Stimulated activated CD8-positive, alpha-beta memory T cell treated with anti-CD3 and anti-CD28 coated beads, Interleukin-4, amount 100 ng/mL, for 48 hours (primary cell): ENCODE data around the gene ARHGAP15.

Experiments used
- DNase-seq: peaks from one replicate; pipeline ENCODE4 v3.0.0-alpha.2; 2020

The ARHGAP15 gene

DNA sequence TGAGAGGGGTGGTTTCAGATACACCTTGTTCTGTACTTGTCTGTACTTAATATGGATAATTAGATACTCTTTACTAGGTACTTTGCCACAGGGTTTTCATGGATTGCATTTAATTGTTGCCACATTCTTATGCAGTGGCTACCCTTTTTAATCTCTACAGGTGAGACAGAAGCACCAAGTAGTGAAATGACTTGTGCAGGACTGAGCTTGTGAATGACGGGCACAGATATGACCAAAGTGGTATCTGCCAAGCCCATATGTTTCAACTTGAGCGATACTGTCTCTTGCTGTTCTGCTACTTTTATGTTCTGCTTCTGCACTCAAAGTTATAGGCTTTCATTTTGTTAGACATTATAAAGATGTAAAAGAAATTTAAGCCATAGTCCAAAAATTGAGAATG lies 288.2 kb downstream of the ARHGAP15 start:
- DNase-seq = no peak

- DNase-seq = no peak
Observed at GRCh38 chr2:143420313-143420712, 291.1 kb downstream of the ARHGAP15 start.

- DNase-seq = no peak
Observed at GRCh38 chr2:143422681-143423080, 293.5 kb downstream of the ARHGAP15 start.

- DNase-seq = no peak
Observed at GRCh38 chr2:143425896-143426295, 296.7 kb downstream of the ARHGAP15 start.

DNA sequence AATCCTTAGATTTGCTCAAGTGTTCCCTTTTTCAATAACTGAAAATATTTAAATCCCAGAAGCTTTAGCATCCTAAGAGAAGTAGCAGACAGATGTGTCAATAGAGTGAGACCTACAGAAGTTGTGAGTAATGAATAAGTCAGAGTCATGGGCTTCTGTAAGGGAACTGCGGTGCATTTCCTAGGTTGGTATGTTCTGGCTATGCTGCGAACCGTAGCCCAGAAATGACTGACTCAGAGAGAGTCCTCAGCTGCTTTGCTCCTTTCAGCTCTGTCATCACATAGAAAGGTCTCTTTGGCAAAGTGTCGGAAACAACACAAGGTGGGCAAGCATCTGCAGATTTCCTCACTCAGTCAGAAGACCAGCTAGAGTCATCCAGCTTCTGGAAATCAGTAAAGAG lies 297.1 kb downstream of the ARHGAP15 start:
- DNase-seq = no peak

DNA sequence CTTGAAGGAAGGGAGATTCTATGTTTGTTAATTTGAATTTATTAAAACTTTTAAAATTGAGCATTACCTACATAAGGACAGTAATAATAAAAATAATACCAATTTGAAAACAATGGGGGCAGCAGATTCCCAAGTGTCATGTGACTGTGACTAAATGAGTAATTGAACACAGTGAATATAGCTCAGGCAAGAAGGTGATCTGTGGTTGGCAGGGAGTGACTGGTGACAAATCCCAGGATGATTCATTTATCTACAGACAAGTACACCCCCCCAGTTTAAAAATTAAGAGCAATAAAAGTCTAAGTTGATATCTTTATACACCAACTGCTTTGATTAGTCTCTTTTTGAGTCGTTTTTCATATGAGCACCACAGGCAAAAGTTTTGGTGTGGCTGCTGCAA lies 299.5 kb downstream of the ARHGAP15 start:
- no peak for DNase-seq

DNA sequence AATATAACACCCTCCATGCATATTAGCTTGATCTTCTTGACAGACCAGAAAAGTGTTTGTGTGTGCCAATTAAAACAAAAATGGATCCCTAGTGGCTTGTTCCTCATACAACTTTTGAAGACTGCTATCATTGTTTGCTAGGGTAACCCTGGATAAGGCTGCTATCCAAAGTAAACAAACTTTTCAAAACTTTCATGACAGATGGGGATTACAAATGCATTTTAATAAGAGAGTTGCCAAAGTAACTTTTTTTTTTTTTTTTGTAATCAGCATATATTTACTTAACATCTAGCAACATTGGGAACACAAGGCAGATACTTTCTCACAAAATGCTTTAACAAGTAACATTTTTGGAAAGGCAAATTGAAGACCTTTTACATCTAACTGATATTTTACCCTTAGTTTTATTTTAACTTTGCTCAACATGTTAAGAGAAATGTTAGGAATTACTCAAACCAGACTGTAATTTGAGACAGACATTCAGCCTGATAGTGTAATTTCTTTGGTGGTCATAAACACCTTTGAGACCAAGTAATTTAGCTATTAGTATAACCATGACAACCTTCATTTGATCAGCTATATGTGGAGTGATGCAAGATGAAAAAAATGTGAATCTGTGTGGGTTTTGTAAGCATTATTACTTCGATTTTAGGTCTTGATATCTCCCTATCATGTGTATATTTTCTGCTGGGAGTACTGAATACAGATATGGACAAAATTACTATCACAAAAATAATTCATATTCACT lies 300.9 kb downstream of the ARHGAP15 start:
- no peak for DNase-seq

GRCh38 chr2:143431316-143431715 lies 302.1 kb downstream of the ARHGAP15 start:
- DNase-seq = no peak

GRCh38 chr2:143433251-143433650 lies 304.0 kb downstream of the ARHGAP15 start:
- no peak for DNase-seq

DNA sequence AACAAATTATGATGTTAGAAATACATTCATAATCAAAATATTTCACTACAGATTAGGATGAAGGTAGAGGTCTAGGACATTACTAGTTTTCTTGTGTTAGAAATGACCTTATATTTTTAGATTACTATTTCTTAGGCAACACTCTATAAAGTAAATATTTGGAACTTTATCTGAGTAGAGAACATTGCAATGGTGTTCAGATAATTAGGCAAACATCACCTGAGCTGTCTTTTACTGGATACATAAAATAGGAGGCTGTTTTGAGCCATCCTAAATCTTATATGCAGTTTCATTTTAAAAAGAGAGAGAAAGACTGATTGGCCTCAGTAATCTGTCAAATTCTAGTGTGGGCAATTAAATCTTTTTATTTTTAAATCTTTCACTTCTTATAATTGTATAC lies 304.6 kb downstream of the ARHGAP15 start:
- DNase-seq = no peak

GRCh38 chr2:143434445-143434844 lies 305.2 kb downstream of the ARHGAP15 start:
- DNase-seq = no peak

DNA sequence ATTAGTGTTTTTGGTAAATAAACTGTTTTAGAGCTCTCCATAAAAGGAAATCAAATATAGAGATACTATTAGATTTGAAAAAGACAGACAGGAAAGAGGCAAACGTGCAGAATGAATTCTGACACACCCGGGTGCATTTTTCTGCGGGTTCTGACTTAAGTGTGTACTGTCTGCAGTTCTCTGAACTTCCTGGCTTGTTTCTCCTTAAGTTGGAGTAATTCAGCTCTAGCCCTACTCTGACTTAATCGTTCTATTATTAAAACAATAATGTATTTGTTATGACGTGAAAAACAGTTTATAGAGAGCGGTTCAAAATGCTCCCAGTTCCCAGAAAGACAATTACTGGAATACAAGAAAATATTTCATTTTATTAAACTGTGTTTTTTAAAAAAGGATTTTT lies 305.9 kb downstream of the ARHGAP15 start:
- no peak for DNase-seq

- no peak for DNase-seq
Observed at GRCh38 chr2:143436951-143437350, 307.7 kb downstream of the ARHGAP15 start.

- no peak for DNase-seq
Observed at GRCh38 chr2:143440411-143441012, 311.3 kb downstream of the ARHGAP15 start.

DNA sequence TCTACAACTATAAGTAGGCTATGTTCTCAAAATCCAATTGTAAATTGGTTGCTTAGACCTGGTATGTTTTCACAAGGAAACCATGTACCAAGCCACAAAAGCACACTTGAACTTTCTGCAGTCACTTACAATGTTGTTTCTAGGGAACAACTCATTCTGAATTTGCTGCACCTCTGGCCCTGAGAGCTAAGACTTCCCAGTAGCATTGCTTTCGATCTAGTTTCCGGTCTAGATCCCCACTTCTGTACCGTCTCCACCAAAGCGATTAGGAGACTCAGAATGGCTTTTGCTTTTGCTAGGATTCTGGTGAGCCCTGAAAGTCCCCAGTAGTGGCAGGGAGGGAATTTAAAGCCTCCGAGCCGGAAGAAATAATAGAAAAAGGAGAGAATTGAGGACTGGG lies 313.0 kb downstream of the ARHGAP15 start:
- no peak for DNase-seq

GRCh38 chr2:143451642-143452281 lies 322.5 kb downstream of the ARHGAP15 start:
- DNase-seq = no peak

GRCh38 chr2:143452817-143453451 lies 323.7 kb downstream of the ARHGAP15 start:
- peak; percentile 41 for DNase-seq

GRCh38 chr2:143453981-143454511 lies 324.8 kb downstream of the ARHGAP15 start:
- no peak for DNase-seq

DNA sequence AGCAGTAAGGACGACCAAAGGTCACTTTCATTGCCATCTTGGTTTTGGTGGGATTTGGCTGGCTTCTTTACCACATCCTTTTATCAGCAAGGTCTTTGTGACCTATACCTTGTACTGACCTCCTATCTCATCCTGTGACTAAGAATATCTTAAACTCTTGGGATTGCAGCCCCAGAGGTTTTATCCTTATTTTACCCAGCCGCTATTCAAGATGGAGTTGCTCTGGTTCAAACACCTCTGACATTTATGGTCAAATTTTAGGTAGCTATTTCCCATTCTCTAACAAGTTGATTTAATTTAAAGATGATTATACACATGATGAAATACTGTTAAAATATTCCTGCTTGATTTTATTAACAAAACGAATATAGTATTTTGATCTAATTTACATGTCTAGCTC lies 326.1 kb downstream of the ARHGAP15 start:
- no peak for DNase-seq

- no peak for DNase-seq
Observed at GRCh38 chr2:143458258-143459190, 329.3 kb downstream of the ARHGAP15 start.

DNA sequence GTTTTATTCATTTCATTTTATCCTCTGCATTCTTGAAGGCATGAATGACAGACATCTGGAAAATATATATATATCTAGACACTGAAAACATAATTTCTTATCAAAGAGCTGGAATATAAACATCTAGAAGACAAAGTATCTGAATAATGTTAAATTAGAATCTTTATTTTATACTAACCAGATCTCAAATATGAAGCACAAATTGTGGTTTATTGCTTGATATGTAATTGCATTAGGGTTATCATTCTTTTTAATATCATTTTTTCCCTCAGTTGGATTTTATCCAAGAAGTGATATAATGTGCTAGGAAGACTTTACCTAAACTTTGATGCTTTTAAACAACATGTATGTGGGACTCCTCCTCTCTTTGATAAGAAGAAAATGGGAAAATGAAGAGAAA lies 331.2 kb downstream of the ARHGAP15 start:
- DNase-seq = no peak

GRCh38 chr2:143463719-143464118 lies 334.5 kb downstream of the ARHGAP15 start:
- no peak for DNase-seq
